ENCODE results near the gene UNG.
"Not testable (repeated sequence)": the region's sequence is repeated elsewhere in the genome, so short reads cannot be mapped to it uniquely, and the experiment has no call there.

UNG gene

DNA sequence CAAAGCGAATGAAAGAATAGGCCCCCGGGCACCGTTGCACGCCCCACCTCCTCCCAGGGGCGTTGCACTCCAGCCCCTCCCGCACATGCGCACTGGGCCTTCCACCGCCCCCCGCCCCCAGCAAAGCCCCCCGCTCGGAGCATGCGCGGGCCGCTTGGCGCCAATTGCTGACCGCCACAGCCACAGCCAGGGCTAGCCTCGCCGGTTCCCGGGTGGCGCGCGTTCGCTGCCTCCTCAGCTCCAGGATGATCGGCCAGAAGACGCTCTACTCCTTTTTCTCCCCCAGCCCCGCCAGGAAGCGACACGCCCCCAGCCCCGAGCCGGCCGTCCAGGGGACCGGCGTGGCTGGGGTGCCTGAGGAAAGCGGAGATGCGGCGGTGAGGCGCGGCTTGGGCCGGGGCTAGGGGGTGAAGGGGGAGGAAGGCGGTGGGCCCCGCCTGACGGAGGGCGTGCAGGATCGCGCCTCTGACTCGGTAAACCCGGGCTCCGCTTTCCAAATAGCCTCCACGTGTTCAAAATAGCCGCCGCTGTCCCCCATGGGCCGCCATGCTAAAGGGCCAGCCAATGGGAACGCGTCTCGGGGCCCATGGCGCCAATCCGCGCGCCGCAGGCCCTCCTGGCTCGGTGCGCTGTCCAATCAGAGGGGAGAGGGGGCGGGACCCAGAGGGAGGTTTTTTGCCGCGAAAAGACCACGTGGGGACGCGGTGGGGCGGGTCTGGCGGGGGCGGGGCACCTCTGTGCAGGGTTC, at the start of gene UNG:
Gene UNG, plus strand, starts transcription at position 163 of the 748 bp plus-strand sequence. Its CDS starts 83 bp downstream, at position 246.
- peak; percentile 99 for DNase-seq

DNA sequence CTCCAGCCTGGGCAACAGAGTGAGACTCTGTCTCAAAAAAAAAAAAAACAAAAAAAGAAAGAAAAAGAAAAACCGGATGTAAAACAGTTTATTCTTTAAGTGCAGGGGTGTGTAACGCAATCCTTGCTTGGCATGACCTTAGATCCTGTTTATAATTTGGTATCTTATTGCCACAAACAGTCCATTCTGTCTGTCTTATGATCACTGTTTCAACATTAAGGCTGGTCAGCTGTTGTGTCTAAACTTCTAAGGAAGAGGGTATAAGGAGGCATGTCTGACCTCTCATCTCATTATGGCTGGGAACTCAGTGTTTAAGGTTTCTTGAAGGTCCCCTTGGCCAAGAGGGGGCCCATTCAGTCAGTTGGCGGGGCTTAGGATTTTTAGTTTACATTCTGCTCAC, 48.7 kb upstream of the UNG start:
- DNase-seq: not testable (repeated sequence)

DNA sequence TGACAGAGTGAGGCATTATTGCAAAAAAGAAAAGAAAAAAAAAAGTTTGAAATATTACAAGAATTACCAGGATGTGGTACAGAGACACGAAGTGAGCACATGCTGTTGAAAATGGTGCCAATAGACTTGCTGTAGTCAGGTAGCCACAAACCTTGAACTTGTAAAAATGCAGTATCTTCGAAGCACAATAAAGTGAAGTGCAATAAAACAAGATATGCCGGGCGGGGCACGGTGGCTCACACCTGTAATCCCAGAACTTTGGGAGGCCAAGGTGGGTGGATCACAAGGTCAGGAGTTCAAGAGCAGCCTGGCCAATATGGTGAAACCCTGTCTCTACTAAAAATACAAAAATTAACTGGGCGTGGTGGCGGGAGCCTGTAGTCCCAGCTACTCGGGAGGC, 47.6 kb upstream of the UNG start:
- not testable (repeated sequence) for DNase-seq

DNA sequence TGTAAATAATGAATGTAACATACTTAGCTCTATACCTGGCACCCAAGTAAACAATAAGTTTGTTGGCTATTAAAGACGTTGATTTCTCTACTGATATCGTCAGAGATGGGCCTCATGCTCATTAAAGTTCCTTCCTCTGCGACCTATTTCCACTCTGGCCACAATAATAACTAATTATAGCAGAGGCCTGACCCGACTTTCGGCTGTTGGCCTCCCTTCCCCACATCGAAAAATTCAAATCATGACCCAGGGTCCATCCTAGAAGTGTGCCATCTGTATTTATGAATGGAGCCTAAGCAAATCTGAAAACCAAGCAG, 45.3 kb upstream of the UNG start:
- DNase-seq: no peak

DNA sequence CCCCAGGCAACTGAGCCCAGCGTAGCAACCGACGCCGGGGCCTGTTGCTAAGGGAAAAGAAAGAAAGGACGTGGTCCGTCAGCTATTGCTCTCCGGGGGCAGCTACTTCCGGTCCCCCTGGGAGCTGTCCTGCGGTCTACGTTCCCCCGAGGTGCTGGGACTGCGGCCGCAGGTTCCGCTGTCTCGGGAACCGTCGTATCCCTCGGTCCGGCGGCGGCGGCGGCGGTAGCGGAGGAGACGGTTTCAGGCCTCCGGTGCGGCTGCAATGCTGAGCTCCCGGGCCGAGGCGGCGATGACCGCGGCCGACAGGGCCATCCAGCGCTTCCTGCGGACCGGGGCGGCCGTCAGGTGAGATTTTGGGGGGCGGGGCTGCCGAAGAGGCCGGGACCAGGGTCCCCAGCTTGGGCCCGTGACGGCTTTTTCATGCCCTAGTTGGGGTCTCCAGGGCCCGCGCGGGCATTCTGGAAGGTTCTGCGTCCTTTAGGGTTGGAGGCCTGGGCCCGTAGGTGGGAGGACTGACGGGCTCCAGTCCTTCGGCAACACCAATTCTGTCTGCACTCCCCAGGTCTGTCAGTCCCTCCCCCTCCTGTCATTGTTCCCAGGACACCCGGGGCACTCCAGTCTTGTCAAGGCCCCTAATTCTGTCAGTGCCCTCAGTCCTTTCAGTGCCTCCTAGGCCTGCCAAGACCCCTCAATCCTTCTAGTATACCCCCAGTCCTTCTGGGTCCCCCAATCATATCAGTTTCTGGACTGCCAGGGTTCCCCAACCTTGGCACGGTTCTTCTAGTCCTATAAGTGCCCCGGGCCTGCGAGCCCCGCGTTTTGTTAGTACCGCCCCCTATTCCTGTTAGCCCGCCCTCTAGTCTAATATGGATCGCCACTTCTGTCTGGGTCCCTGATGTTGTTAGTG, 44.7 kb upstream of the UNG start, which contains the start of gene USP30:
Gene USP30, plus strand, starts transcription at position 163 of the 910 bp plus-strand sequence. Its CDS starts 103 bp downstream, at position 266.
- peak; percentile 96 for DNase-seq

DNA sequence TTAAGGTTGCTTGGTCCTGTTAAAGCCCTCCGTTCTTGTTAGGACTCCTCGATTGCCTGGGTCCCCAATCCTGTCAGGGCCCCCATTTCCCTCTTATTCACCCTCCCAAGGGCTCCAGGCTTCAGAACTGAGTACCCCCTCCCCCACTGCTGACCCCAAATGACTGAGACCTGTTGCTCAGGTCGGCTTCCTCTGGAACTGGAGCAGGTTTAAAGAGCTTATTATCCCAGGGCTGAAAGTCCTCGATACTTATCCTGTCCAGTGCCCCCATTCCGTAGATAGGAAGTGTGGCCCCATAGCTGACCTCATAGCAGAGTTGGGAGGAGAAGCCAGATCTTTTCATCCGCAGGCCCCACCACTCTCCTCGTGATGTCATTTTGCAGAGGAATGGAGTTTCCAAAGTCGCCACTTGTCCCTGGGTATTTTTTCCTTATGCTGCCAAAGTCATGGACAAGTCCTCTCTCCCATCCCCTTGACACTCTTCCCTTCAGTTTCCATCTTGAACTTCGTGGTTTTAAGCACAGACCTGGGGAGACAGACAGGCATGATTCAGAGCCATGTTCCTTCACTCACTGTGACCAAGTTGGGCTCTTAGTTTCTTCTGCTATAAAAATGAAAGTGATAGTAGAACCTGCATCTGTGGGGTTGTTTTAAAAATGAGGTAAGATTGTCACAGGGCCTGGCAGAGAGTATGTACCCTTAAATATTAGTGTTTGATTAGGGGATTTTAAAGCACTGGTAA, 43.8 kb upstream of the UNG start:
- DNase-seq: no peak

DNA sequence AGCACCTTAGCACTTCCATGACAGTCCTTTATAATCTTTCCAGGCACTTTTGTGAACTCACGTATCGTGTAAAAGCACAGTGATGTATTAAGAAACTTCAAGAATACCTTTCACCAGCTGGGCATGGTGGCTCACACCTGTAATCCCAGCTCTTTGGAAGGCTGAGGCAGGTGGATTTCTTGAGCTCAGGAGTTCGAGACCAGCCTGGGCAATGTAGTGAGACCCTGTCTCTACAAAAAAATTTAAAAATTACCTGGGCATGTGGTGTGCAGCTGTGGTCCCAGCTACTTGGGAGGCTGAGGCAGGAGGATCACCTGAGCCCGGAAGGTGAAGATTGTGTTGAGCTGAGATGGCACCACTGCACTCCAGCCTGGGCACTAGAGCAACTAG, 43.3 kb upstream of the UNG start:
- DNase-seq: not testable (repeated sequence)

DNA sequence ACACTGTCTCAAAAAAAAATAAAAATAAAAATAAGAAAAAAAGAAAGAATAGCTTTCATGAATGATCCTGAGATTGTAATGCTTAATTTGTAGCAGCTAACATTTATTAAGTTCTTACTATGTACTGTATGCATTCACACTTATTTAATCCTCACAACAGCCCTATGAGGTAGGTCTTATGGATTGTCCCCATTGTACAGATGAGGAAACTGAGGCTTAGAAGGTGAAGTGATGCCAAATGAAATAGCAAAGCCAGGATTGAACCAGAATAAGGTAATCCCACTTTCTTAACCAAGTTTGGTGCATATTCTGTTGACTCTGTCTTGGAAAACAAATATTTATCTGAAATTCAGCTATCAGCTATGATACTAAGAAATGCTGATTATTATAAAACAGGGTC, 42.9 kb upstream of the UNG start:
- DNase-seq: no peak

DNA sequence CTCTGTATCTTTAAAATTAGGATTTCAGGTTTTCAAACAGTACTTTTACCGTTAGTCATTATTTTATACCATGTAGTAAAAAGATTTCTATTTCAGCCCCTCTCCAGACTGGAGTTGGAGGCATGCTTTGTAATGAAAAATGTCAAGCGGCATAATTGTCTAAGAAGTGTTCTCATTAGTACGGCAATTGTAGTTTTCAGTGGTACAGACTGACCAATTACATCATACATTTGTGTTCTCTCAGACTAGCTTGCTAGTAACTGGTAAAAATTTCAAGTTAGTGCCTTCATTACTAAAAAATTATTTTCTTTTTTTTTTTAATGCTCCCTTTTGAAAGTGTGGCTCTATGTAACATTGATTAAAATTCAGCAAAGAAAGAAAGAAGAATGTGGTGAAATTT, 40.5 kb upstream of the UNG start:
- DNase-seq: no peak

DNA sequence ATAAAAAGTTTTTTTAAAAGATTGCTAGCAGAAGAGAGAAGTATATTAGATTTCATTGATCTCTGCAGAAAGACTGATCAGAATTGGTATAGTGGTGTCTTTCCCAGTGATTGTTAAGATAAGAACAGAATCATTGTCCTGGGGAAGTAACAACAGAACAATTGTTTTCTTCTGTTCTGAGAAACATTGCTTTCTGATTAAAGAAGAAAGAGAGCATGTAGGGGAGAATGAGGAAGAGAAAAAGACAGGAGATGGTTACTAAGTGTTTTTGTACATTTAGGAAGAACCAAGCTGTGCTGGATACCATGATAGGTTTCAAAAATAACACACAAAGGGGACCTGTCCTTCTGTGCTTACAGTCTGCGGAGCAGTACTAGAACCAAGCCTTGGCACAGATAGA, 40.0 kb upstream of the UNG start:
- DNase-seq: no peak

DNA sequence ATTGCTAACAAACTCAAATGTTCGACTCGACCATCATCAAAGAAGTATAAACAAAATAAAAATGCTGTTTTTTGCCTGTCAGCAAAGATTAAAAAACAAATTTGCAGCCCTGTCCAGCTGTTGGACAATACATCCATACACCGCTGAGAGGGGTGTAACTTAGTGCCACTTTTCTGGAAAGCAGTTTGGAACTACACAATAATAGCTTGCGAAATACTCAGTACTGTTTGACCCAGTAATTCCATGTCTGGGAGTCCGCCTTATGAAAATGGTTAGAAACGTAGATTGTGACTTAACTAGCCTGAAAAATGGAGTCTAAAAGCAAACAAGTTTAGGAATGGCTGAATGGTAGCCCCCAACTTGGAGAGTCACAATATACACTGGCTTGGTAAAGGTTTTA, 38.6 kb upstream of the UNG start:
- no peak for DNase-seq

DNA sequence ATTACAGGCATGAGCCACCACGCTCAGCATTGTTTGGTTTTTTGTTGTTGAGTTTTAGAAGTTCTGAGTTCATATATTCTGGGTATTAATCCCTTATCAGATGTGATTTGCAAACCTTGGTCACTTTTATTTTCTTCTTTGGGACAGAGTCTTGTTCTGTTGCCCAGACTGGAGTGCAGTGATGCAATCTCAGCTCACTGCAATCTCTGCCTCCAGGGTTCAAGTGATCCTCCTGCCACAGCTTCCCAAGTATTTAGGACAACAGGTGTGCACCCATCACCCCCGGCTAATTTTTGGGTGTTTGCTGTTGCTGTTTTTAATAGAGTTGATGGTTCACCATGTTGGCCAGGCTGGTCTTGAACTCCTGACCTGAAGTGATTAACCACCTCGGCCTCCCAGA, 33.3 kb upstream of the UNG start:
- no peak for DNase-seq

DNA sequence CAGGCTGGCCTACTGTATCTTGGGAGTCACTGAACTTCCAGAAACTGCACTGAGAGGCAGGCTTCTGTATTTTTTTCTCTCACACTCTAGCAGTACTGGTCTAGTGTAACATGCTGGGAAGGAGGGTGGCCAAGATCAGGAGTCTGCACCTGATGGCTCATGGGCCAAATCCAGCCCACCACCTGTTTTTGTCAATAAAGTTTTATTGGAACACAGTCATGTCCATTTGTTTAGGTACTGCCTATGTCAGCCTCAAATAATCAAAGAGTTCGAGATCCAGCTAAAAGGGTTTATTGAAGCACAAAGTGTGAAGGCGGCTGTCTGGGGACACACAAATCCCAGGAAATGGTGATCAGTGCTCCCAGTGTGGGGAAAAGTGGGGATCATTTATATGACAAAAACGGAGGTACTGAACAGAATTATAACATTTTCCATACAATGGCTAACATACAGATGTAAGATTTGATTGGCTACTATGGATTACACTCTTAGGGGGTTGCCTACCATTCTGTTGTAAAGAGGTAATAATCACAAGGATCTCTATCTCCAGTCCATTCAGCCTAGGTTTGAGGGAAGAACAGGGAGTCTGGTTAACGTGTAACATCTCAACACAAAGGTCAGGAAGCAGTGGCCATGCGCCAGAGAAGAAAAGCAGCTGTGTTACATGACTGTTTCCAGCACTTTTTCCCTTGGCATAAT, 32.1 kb upstream of the UNG start:
- DNase-seq: peak; percentile 78

DNA sequence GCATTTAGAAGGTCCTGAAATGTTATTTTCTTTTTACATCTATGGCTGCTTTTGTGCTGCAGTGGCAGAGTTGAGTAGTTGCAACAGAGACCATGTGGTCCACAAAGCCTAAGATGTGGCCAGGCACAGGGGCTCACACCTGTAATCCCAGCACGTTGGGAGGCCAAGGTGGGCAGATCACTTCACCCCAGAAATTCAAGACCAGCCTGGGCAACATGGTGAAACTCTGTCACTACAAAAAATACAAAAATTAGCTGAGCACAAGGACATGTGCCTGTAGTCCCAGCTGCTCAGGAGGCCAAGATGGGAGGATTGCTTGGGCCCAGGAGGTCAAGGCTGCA, 31.6 kb upstream of the UNG start:
- no peak for DNase-seq

DNA sequence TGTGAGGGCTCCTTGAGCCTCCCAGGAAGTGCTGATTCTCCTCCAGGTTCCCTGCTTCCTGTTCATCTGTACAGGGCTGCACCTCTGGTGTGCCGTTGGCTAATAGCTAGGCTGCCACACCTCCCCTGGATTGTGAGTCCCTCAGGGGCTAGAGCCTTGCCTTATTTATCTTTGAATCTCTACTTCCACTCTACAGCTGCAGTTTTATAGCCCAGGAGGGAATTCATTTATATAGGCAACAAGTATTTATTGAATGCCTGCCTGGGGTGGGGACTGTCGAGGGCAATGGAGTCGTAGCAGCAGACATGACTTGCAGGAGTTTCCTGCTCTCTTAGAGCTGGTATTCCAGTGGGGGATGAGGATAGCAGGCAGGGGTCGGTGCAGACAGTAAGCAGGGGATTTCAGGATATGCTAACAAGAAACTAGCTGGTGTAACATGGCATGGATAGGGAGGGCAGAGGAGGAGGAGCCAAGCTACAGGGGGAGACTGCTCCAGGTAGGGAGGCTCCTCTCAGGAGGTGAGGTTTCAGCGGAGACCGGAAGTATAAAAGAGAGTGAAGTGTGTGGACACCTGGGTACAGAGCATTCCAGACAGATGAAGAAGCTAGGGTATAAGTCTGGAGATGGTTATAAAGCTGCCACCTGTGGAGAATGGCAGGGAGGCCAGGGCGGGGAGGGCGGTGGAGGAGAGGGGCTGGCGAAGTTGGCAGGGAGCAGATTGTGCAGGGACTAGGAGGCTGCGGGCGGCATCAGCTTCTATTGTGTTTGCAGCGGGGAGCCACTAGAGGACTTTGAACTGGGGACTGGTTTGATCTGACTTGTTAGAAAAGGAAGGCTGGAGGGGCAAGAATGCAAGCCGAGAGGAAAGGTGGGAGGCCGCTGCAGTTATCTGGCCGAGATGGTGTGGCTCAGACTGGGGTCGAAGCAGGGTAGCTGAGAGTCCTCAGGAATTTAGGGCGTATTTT, 27.8 kb upstream of the UNG start:
- no peak for DNase-seq

DNA sequence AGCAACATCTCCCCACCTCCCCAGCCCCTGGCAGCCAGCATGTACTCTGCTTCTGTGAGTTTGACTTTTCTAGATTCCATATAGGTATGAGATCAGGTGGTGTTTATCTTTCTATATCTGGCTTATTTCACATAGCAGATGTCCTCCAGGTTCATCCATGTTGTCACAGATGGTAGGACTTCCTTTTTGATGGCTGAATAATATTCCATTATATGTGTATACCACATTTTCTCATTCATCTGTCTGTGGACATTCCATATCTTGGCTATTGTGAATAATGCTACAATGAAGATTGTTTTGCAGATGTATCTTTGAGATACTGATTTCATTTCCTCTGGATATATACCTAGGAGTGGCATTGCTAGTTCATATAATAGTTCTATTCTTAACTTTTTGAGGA, 22.5 kb upstream of the UNG start:
- no peak for DNase-seq

DNA sequence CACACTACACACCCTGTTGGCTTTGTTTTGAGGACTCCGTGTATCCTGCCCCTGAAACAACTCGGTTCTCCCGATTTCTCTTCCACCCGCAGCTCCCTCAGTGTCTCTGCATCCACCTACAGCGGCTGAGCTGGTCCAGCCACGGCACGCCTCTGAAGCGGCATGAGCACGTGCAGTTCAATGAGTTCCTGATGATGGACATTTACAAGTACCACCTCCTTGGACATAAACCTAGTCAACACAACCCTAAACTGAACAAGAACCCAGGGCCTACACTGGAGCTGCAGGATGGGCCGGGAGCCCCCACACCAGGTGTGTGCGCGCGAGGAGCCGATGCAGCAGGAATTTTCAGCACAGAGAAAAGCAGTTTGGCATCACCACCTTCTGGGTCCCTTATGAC, 14.6 kb upstream of the UNG start:
- DNase-seq: no peak

DNA sequence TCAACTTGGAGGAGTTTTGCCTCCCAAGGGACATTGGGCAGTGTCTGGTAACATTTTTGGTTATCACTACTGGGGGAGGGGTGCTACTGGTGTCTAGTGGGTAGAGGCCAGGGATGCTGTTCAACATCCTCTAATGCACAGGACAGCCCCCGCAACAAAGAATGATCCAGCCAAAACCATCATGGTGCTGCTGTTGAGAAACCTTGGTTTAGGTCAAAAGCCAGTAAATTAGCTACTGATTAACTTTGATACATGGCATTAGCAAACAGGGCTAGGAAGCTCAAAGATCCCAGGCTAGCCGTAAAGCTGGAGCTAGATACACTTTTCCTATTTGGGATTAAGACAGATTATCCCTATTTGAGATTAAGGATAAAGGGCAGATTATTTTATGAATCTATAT, 13.0 kb upstream of the UNG start:
- DNase-seq: peak; percentile 15

DNA sequence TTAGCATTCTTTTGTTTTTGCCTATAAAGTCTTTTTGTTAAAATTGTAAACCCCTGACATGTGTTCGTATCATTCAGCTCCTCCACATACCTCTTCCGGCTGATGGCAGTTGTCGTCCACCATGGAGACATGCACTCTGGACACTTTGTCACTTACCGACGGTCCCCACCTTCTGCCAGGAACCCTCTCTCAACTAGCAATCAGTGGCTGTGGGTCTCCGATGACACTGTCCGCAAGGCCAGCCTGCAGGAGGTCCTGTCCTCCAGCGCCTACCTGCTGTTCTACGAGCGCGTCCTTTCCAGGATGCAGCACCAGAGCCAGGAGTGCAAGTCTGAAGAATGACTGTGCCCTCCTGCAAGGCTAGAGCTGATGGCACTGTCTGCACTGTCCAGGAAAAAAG, 11.8 kb upstream of the UNG start:
- DNase-seq: no peak

DNA sequence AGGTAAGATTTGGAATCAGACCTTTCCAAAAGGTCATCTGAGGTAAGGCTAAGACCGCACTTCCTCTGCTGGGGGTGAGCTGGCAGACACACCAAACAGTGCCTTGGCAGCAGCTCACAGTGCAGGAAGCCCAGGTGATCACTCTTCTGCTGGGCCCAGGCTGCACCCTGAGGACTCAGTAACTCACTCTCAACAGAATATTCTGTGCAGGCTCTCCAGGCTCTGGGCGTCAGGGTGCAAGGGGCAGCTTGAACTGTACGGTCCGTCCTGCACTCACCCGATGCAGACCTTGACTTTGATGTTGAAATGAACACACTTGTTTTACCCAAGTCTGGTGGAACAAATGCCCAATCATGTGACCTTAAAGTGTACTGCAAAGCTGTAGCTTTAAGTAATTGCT, 10.1 kb upstream of the UNG start:
- no peak for DNase-seq

DNA sequence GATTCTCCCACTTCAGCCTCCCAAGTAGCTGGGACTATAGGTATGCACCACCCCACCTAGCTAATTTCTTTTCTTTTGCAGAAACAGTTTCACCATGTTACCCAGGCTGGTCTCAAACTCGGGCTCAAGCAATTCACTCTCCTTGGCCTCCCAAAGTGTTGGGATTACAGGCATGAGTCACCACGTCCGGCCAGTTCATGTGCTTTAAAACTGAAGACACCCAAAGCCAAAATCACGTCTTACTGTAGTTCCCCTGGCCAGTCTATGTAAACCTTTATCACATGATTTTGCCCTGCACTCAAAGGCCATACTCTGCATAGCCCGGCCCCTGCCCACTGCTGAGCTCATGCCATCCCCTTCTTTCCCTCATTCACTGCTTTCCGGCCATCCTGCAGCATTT, 8.6 kb upstream of the UNG start:
- DNase-seq: no peak

DNA sequence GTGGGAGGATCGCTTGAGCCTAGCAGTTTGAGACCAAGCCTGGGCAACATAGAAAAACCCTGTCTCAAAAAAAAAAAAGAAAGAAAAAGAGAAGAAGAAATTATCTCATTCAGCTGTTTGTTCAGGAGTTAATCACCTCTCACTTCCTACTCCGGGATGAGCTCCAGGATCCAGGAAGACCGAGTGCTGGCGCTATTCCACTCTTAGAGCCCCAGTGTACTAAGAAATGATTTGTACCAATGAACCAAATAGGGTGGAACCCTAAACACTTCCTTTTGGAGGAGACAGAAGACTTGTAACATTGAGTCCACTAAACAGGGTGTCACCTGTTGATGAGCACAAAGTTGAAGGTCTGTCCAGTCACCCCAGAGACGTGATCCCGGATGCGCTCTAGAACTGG, 7.7 kb upstream of the UNG start:
- DNase-seq: no peak
